ENCODE data around the gene SLC39A8.
"Not testable (repeated sequence)": the region's sequence is repeated elsewhere in the genome, so short reads cannot be mapped to it uniquely, and the experiment has no call there.

The SLC39A8 gene

DNA sequence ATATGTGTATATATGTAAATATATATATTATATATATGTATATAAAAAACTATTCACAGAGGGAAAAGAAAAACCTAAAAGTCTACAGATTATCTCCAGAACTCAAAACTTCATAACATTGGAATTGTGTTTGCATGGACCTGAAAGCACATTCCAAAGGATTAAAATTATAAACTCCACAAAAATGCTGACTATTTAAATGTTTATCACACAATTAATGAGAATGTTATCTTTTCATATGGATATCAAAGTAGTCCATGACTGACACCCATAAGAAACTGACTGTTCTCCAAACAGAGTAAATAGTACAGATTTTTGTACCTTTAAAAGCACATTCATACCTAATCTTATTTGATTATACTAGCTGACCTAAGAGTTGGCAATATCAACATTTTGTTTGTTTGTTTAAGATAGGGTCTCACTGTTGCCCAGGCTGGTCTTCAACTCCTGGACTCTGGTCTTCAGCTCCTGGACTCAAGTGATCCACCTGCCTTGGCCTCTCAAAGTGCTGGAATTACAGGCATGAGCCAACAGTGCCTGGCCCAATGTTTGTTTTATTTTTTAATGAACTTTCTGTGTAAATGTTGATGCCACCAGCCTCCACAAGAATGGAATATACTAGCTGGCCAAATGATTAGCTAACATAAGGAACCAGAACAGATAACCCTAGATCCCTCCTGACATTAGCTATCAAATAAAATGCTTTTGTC is 50.0 kb downstream of the SLC39A8 start:
- DNase-seq: no peak

- DNase-seq: no peak
Measured at GRCh38 chr4:102288497-102288896, 56.8 kb downstream of the SLC39A8 start.

DNA sequence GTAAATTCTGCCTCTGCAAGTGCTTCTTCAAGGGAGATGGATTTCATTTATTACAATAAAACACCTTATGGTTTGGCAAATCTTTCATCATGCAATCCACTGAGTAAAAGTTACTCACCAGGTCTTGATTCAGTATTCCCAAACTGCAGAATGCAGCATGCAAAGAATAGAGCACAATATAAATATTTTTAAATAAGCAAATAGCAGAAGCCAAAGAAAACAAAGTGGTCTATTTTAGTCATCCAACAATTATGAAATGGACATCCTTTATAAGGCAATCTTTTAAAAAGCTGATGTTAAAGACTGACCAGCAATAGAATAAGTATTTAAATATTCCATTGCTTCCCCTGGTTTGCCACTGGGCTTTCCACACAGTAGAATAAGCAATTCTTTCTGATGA is 59.5 kb downstream of the SLC39A8 start:
- no peak for DNase-seq

- no peak for DNase-seq
Measured at GRCh38 chr4:102281171-102281839, 64.0 kb downstream of the SLC39A8 start.

- not testable (repeated sequence) for DNase-seq
Measured at GRCh38 chr4:102273317-102273716, 72.0 kb downstream of the SLC39A8 start.

- no peak for DNase-seq
Measured at GRCh38 chr4:102272318-102272717, 73.0 kb downstream of the SLC39A8 start.

DNA sequence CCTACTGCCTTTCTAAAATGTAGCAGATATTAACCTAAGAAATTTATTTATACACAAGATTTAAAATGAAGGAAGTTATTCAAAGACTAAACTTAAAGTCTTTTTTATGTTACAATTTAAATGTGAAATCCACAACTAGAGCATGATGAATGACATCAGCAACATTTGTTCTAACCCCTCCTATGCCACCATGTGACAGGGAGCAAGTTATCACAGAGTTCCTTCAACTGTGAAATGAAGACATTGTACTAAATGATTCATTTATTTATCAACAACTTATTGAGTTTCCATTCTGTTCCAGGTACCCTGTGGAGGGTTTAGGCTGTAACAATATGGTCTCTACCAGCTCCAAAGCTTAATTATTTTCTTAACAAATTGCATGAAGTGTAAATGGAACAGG is 76.9 kb downstream of the SLC39A8 start:
- peak; percentile 22 for DNase-seq

DNA sequence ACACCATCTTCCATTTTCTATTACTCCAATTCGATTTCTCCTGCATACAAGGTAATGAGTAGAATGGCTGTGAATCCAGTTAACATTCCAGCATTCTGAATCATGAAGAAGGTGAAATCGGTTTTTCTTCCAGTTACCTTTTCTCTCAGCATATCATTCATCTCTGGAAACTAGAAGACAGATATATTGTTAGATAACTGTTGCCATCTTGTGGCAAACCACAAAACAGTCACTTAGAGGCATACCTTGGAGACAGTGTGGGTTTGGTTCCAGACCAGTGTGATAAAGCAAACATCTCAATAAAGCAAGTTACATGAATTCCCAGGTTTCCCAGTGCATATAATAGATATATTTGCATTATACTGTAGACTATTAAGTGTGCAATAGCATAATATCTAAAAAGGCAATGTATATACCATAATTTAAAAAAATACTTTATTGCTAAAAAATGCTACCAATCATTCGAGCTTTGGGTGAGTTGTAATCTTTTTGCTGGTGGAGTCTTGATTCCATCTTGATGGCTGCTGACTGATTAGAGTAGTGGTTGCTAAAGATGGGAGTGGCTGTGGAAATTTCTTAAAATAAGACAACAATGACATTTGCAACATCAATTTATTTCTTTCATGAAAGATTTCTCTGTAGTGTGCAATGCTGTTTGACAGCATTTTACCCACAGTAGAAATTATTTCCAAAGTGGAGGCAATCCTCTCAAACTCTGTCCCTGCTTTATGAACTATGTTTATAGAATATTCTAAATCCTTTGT is 82.1 kb downstream of the SLC39A8 start:
- peak; percentile 89 for DNase-seq

GRCh38 chr4:102259702-102260101 is 85.6 kb downstream of the SLC39A8 start:
- DNase-seq: no peak

DNA sequence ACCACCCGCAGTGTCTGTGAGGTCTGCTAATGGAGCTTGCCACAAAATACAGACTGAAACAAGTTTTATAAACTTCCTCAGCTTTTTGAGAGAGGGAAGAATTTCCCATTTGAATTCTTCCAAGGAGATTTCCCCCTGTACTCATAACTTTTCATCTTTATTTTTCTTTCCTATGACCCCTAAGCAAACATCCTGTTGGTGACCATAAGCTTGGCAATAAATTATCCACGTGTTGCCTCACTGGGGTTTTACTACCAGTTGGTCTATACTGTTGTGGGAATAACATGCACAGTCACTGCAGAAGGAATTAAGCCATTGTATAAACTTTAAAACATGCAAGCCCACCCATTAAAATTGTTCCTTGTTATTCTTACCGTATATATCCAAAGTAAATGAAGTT is 86.2 kb downstream of the SLC39A8 start:
- no peak for DNase-seq

DNA sequence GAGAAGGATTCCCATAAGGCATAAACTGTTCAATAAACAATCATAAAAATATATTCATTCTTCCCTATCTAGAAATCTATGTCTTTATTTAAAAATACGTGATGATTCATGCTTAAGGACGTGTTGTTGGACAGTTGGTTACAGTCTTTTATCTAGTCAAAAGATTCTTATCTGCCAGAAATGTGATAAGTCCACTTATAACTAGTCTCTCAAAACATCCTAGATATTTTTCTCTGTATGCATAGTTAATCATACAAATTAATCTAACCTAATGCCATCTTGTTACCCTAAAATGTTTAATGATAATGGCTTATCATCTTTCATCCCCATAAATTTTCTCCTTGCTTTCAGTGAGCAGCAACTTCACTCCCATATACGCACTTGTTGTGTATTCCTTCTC is 89.0 kb downstream of the SLC39A8 start:
- DNase-seq: no peak

- DNase-seq: peak; percentile 26
Measured at GRCh38 chr4:102253860-102254259, 91.4 kb downstream of the SLC39A8 start.

DNA sequence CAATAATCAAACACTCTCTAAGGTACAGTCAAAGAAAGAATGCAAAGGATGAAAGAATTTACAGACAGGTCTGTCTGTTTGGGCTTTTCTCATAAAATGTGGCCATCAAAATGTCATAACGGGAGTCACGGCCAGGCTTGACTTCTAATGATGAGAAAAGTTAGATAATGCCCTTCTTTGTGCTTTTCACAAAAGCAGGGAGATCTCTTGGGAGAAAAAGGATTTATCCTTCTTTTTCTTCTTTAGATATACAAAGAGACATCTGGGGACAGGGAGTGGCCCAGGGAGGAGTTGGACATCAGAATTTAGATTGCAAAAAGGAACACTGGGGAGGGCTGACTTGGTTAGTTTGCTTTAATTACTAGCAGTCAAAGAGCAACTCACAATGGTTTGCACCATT is 93.1 kb downstream of the SLC39A8 start:
- DNase-seq: no peak

GRCh38 chr4:102250341-102250740 is 94.9 kb downstream of the SLC39A8 start:
- no peak for DNase-seq

DNA sequence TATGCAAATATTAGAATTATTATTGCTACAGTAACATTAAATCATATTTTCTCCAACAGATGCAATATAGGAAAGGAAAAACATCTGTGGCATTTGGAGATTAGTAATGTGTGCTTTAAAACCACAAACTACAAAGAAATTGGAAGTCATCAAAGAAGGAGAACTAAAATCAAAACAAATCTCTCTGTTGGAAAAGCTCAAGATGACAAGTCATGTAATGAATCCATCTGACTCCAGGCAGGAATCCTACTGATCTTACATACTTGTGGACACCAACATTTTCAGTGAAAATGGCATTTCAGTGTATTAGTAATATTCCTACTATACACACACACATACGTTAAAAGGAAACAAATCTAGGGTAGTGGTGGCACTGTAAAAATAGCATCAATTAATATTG is 98.2 kb downstream of the SLC39A8 start:
- no peak for DNase-seq

GRCh38 chr4:102246416-102246815 is 98.9 kb downstream of the SLC39A8 start:
- DNase-seq: no peak

DNA sequence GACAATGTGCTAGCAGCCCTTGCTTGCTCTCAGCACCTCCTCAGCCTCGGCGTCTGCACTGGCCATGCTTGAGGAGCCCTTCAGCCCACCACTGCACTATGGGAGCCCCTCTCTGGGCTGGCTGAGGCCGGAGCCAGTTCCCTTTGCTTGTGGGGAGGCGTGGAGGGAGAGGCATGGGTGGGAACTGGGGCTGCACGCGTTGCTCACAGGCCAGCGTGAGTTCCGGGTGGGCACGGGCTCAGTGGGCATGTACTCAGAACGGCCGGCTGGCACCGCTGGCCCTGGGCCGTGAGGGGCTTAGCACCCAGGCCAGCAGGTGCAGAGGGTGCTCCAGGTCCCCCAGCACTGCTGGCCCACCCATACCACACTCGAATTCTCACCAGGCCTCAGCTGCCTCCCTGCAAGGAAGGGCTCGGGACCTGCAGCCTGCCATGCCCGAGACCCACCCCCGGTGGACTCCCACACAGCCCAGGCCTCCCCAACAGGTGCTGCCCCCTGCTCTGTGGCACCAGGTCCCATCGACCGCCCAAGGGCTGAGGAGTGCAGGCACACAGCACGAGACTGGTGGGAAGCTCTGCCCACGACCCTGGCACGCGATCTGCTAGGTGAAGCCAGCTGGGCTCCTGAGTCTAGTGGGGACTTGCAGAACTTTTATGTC is 100.3 kb downstream of the SLC39A8 start:
- DNase-seq: no peak

DNA sequence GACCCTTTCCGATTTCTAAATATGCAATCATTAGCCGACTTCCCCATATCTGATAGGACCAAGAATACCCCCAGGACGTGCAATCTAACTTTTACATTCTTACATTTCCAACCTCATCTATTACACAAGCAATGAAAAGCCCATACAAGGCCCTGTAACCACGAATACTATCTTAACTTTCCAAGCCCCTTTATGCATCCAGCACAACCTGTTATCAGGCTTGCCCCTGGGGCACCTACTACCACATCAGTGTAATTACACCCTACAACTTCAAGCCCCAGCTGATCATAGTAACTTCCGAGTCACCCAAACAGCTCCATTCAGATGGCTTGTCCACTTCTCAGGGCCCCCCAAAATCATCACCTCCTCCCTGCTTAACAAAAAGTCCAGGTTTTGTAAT is 102.0 kb downstream of the SLC39A8 start:
- DNase-seq: not testable (repeated sequence)

DNA sequence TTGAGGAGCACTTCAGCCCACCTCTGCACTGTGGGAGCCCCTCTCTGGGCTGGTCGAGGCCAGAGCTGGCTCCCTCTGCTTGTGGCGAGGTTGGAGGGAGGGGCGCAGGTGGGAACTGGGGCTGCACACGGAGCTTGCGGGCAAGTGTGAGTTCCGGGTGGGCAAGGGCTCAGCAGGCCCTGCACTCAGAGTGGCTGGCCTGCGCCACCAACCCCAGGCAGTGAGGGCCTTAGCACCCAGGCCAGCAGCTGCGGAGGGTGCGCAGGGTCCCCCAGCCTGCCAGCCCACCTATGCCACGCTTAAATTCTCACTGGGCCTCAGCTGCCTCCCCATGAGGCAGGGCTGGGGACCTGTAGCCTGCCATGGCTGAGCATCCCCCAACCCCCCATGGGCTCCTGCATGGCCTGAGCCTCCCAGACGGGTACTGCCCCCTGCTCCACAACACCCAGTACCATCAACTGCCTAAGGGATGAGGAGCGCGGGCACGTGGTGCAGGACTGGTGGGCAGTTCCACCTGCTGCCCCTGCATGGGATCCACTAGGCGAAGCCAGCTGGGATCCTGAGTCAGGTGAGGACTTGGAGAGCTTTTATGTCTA is 110.9 kb downstream of the SLC39A8 start:
- DNase-seq: no peak

- peak; percentile 4 for DNase-seq
Measured at GRCh38 chr4:102230194-102230593, 115.1 kb downstream of the SLC39A8 start.

GRCh38 chr4:102227388-102227787 is 117.9 kb downstream of the SLC39A8 start:
- no peak for DNase-seq

DNA sequence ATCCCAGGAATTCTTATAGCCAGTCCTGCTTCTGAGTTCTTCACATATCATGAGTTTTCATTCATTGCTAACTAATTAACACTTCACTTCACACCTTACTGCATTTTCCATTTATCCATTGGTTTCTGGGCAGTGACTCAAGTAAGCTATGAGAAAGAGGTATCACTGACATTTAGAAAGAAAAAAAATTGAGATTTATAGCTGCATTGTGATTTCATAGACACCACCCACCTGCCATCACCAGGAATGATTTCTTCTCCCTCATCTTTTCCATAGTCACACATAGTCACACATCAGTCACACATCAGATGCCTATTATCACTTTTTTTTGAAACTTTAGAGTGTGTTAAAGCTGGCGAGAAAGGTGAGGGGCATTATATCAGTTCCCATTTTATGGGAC is 121.8 kb downstream of the SLC39A8 start:
- no peak for DNase-seq

DNA sequence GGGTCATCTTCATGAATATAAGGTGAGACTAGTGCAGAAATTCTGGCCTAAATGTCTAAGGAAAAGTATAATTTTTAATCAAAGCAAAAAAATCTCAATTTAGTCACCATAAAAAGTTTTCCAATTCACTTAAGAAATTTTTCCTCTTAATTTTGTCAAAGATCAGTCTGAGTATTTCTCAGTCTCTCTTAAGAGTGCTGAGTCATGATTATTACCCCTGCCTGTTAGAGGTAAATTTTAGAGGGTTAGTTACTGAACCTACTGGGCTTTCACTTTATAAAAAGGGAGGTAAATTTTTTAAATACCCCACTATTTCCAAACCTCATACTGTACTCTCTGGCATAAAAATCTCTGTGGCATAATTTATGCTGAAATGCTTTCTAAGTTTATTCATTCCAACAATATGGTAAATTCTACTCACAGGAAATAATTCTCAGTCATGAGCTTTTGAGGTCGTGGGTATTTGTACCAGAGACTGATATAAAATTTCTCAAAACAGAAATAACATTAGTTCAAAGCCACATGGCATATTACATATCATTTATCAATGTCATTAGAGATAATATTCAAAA is 122.4 kb downstream of the SLC39A8 start:
- DNase-seq: no peak
